DMS 273 (cell line): ENCODE data around the gene SPECC1L.

Experiments used
- DNase-seq: peaks from one replicate; lab custom pipeline; 2025; ENCODE audit not compliant: unreplicated experiment; lab: John Stamatoyannopoulos, UW

SPECC1L gene

DNA sequence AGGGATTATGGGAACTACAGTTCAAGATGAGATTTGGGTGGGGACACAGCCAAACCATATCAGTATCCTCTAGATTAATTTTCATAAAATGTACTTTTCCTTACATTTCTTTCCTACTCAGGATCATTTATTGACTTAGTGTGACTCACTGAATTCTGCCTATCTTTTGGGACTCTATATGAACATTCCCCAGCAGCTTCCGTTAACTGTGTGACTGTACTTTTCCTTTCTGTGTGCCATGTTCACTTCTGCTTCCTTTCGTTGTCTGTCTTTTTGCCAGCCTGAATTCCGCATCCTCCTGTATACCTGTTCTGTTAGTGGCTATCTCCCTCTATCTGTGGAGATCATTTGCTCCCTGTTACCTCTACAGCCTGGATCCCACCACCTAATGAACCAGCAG lies 48.8 kb downstream of the SPECC1L start:
- no peak for DNase-seq

DNA sequence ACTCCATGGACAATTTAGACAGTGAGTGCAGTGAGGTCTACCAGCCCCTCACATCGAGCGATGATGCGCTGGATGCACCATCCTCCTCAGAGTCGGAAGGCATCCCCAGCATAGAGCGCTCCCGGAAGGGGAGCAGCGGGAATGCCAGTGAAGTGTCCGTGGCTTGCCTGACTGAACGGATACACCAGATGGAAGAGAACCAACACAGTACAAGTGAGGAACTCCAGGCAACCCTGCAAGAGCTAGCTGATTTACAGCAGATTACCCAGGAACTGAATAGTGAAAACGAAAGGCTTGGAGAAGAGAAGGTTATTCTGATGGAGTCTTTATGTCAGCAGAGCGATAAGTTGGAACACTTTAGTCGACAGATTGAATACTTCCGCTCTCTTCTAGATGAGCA lies 51.4 kb downstream of the SPECC1L start:
- DNase-seq, result no peak

DNA sequence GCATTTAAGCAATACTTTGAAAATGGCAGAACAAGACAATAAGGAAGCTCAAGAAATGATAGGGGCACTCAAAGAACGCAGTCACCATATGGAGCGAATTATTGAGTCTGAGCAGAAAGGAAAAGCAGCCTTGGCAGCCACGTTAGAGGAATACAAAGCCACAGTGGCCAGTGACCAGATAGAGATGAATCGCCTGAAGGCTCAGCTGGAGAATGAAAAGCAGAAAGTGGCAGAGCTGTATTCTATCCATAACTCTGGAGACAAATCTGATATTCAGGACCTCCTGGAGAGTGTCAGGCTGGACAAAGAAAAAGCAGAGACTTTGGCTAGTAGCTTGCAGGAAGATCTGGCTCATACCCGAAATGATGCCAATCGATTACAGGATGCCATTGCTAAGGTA lies 51.9 kb downstream of the SPECC1L start:
- DNase-seq, result no peak

DNA sequence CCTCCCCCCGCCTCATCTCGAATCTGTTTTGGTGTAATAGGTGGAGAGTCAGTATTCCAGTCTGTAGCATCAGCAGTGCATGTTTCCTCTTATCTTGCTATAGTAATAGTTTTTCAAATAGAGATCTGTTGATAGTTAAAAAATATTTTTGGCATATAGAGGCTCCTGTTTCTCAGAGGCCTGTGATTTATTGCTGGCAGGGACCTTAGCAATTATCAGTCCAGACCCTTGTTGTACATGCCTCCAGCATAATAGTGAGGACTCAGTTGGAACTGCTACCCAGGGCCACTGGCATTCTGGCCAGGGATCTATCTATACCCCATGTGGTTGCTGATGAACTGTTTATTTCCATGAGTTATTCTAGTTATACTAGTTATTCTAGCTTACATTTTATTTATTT lies 52.6 kb downstream of the SPECC1L start:
- no peak for DNase-seq

DNA sequence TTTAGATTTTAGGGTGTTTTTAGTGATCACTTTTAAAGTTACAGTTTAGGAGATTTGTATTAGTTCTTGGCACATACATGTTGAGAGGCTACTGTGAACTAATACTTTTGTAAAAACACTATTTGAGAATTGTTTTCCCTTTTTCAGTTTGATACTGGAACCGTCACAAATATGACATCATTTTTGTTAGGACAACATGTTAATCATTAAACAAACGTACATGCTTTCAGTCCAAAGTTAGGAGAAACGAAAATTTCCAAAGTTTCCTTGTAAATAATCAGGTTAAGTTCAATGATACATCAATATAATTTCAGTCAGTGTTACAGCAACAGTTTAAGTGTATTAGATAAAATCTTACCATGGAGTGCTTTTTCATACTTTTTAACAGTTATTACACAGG lies 53.1 kb downstream of the SPECC1L start:
- DNase-seq, result no peak

DNA sequence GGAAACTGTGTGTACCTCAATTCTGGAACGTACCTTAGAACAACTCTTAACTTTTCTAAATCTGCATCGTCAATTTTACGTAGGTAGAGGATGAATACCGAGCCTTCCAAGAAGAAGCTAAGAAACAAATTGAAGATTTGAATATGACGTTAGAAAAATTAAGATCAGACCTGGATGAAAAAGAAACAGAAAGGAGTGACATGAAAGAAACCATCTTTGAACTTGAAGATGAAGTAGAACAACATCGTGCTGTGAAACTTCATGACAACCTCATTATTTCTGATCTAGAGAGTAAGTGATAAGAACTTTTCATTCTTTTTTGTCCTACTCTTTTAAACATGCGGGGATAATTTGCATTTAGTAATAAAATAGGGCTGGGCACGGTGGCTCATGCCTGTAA lies 53.5 kb downstream of the SPECC1L start:
- DNase-seq, result no peak

DNA sequence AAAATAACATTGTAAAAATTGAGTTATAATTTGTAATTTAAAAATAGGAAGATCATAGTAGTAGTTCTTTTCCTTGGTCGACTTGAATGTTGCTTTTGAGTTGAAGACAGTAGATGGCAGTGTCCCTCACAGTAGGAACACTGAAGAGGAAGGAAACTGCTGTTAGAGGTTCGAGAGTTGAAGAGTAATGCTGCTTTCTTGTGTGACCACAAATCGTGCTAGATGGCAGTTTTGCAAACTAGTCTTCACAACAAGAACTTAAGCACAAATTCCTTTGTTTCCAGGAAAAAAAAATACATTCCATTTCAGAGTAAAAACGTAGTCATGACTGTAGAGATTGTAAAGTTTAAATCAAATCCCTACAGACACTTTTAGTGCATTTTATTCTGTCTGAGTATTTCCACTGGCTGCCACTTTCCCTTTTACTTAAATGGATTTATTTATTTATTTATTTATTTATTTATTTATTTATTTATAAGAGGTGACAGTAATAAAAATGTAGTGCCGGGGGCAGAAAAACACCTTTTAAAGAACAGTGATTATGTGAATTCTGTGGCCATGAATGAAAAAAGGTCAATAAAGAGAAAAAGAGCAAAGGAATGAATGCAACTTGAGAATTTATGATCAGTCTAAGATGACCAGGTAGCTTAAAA lies 54.6 kb downstream of the SPECC1L start:
- DNase-seq, result peak; percentile 63

DNA sequence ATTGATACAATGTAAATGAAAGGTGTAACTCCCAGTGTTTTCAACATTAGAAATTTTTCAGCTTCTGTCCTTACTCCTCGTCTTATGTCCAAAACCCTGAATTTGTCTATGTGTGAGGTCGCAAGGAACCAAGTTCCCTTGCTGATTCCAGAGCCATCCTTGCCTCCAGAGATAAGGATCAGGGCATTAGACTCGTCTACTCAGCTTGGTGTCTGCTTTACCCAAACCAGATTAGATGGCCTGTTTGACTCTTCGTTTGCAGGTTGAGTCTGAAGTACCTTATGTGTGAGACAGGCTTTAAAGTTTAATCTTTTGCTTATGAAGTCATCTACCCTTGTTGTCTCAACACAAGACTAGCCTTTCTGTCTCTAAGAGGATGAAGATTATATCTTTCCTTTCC lies 55.6 kb downstream of the SPECC1L start:
- no peak for DNase-seq

DNA sequence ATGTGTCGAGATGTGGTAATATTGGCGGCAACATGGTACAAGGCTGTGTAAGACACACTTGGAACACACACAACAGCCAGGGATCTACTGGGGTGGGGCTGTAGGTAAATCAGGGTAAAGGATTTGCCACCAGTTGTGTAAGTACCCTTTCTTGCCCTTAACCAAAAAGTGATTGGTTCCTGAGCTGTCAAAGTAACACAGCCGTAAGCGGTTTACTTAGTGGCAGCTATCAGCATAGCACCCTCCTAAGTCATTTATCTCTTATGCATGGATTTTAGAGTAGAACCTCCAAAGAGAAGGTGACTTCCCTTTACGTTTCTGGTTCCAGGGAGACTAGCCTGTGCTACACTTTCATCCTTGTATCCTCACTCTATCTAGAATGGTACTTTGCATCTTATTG lies 57.2 kb downstream of the SPECC1L start:
- no peak for DNase-seq

DNA sequence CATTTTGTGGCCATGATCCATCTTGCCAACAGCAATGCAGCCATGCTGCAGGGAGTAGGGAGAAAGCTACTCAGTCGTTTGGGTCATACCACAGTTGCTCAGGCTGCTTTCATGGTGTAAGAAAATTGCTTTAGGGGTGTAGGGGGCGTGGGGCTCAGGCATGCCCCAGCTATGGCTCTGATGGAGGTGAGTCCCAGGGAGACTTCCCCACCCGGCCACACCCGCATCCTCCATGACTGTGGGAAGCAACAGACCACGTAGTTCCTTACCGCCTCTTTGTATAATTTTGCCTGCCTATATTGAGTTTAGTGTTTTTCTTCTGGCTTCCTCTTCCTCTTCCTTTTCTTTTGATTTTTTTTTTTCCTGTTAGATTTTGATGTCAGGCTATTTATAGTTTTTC lies 58.8 kb downstream of the SPECC1L start:
- DNase-seq, result no peak

DNA sequence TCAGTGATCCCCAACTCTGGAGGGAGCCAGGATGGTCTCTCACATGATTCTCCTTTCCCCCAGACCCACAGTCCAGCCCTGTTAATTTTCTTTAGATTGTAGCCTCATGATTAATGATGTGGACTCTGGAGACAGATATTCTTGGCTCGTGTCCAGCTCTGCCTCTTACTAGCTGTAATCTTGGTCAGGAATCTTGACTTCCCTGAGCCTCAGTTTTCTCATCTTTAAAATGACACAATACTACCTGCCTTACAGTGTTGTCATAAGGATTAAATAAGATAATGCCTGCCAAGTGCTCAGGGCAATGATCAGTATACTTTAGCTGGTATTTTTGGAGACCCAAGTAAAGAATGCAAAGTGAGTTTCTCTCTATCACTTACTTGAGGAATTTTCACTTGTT lies 60.0 kb downstream of the SPECC1L start:
- no peak for DNase-seq

DNA sequence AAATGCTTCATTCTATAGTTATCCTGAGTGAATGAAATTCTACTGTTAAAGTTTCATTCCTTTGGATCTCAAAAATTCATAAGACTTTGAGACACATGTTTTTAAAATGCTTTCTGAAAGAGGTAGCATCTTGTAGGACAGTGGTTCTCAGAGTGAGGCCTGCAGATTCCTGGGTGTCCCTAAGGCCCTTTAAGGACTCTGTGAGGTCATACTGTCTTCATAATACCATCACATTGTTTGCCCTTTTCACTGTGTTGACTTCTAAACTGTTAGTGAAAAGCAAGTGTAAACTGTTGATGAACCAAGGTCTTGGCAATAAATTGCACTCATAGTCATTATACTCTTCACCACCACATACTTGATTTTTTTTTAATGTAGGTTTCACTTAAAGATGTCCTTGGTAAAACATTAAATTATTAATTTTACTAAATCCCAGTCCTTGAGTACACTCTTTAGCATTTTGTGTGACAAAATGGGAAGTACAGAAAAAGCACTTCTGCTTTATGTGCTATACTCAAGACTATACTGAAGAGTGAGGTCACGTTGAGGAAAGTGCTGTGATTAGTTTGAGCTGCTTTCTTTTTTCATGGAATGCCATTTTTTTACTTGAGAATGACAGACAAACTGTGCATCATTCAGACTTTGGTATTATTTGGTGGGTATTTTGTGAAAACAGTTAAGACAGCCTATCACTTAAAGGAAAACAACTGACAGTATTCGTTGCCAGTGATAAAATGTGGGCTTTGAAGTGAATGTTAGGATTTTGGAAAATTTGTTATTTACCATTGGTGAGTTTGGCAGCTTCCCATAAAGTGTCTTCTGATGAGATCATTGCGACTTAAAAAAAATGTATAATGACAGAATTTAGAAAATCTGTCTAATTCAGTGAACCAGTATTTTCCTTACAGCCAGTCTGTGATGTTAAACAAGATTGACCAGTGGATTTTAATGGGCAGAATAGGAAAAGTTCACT lies 61.1 kb downstream of the SPECC1L start:
- no peak for DNase-seq

DNA sequence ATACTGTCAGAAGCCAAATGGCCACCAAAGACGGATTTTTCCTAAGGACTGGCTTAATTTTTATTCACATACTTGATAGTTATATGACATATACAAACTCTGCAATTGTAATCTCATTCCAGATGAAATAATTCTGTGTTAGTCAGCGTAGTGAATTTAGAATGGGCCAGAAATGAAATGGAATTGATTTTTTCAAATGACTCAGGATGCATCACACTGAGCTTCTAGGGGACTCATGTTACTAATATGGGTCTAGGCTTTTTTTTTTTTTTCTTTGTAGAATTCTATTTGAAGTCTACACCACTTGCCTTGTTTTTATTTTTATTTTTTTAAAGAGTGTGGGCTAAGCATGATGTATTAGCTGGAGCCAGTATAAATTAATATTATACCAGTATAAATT lies 62.7 kb downstream of the SPECC1L start:
- DNase-seq, result no peak

DNA sequence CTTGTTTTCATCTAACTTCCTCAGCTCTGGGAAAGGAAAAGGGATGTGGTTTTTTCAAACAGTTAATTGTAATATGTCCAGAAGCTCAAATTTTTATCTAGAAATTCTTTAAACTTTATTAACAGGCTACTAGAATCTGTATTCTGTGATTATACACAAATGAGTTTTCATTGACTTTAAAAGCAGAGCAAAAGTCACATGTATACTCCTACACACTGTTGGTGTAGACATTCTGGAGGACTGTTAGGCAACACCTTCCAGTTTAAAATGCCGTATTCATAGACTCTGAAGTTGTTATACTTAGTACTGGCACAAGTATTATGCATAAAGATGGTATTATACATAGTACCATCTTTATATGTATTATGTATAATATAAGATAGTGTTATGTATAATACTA lies 64.9 kb downstream of the SPECC1L start:
- DNase-seq, result no peak

DNA sequence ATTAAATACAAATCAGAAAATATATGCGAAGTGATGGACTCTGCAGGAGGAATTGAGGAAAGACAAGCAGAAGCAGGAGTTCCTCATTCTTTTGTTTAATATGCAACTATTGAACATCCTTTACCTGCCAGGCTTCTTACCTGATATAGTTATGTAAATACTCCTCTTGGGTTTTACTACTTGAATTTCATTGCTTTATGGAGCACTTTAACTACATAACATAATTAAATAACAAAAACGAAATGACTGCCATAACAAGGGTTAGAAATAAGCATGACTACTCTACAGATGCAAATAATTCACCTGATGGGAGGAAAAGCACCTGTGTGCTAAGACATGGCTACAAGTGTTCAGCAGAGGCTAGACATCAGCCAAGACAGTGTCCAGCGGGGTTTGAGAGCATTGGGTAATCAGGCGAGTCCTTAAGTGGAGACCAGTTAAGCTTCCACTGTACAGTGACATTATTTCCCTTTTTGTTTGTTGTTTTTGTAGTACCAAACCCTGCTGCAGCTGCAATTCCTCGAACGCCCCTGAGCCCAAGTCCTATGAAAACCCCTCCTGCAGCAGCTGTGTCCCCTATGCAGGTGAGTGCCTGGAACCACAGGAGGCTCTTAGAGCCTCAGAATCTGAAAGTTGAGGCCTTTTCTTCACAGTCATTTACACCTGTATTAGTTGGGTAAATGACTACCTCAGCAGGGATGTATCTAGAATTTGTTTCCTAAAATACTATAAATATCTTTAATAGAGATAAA lies 67.4 kb downstream of the SPECC1L start:
- no peak for DNase-seq

DNA sequence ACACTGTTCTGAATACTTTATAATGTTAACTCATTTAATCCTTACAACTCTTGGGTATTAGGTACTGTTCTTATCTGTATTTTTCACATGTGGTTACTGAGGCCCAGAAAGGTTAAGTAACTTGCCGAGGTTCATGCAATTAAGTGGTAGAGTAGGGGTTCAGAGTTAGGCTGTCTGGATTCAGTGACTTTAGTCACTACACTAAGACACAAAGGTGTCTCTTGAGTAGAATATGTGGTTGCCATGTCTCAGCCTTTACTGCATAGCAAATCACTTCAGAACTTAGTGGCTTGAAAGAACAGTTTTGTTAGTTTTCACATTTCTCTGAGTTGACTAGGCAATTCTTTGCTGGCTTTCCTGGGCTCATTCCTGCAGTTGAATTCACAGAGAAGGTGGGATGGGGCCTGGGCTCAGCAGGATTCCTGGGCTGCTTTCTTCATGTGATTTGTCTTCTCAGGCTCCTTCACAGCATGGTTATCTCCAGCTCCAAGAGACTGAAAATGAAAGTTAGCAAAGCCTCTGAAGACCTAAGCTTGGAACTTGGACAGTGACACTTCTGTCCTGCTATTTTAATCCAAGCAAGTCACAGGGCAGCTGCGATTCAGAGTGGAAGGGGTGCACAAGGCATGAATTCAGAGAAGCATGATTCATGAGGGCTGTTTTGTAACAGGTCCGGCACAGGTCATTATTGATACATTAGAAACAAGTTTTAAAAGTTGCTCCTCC lies 68.3 kb downstream of the SPECC1L start:
- no peak for DNase-seq

DNA sequence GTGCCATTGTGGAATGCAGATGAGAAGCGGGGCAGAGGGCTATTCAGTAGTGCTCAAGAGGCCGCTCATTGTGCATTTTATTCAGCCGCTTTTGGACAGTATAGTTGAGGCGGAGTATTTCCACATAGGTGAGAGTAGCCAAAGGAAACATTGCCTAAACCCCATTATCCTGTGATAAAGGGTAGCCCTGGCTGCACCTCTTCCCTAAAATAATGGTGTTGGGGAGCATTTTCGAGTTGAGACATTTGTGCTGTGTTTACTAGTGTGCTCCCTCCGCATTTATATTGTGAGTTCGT lies 68.8 kb downstream of the SPECC1L start:
- DNase-seq, result no peak

DNA sequence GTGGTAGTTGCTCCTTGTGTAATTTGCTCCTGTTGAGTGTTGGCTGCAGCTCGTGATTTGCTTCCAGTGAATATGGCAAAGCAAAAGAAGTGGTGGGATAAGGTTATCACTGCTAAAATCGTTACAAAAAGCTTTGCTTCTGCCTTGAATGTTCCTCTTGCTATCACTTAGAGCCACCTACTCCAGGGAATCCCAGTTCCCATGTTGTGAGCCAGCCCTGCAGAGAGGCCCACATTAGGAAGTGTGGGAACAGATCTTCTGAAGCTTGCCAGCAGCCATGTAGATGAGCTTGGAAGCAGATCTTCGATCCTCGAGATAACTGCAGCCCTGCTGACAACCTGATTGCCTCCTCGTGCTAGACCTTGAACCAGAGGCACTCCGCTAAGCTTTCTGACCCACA lies 71.0 kb downstream of the SPECC1L start:
- no peak for DNase-seq

DNA sequence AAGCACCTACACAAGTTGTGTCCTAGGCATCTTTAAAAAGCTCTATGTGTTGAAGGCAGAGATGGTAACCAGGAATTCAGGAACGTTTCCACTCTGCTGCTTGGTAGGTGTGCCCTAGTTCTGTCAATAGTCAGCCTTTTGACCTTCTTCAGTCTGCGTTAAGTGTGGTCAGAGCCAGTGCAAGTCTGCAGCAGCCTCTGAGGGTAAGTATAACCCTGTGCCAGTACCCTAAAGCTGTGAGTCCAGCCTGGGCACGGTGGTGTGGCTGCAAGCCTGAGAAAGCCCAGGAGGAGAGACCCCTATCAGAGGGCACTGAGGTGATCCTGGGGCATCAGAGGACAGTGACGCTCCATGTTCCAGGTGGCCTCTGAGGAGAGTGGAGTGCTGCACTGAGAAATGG lies 80.0 kb downstream of the SPECC1L start:
- DNase-seq, result no peak

DNA sequence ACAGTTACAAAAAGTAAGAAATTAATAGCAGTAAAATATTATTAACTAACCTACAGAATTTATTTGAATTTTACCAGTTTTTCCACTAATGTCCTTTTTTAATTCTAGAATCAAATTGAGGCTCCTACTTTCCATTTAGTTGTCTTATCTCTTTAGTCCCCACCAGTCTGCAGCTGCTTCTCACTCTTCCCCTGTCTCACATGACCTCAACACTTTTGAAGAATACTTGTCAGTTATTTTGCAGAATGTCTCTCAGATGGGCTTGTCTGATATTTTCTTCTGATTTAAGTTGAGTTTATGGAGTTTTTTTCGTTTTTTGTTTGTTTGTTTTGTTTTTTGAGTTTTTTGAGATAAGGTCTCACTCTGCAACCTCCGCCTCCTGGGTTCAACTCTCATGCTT lies 82.5 kb downstream of the SPECC1L start:
- no peak for DNase-seq

DNA sequence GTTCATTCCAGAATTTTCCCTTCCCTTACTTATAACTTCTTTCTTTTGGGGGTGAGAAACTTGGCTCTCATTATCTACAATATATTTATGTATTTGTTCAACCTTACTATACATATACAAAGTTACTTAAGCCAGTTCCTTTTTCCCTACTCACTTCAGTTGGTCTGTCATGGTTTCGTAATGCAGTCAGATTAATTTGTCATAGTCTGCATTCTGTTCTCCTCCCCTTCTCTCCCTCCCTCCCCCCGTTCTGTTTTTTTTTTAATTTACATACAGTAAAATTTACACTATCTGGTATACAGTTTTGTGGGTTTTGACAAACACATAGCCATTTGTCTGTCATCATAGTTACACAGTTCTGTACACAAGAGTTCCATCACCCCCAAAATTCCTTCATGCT lies 84.9 kb downstream of the SPECC1L start:
- DNase-seq, result no peak
